ENCODE measurements around the gene SENP1.
"Not testable (repeated sequence)": the region's sequence is repeated elsewhere in the genome, so short reads cannot be mapped to it uniquely, and the experiment has no call there.

GRCh38 chr12:48111312-48111693, 5.4 kb upstream of the SENP1 start:
- TF ChIP-seq EP300, CTCF (IDR thresholded peaks at IDR 0.05): not testable (repeated sequence)

Measured in ovary (tissue), 3 donors.